IPS-20b (cell line): ENCODE results near the gene CCR9.

Source experiments
- H3K27ac ChIP-seq: one replicate; pipeline ENCODE4 v1.5.1; 2013; ENCODE audit warnings: low read length
- H3K27me3 ChIP-seq: 2 replicates; pipeline ENCODE4 v1.6.1; 2013; ENCODE audit warnings: mild to moderate bottlenecking, low read length, inconsistent platforms; ENCODE audit not compliant: insufficient read depth
- H3K36me3 ChIP-seq: 2 replicates; pipeline ENCODE4 v1.6.1; 2013; ENCODE audit warnings: low read depth, mild to moderate bottlenecking, inconsistent platforms, low read length, moderate library complexity; ENCODE audit not compliant: insufficient read depth
- H3K4me1 ChIP-seq: 2 replicates; pipeline ENCODE4 v1.6.1; 2013; ENCODE audit warnings: mild to moderate bottlenecking, control low read depth, inconsistent platforms, low read length, moderate library complexity; ENCODE audit not compliant: insufficient read depth
- H3K4me3 ChIP-seq: 2 replicates; pipeline ENCODE4 v1.5.1; 2013; ENCODE audit warnings: mild to moderate bottlenecking, low read length, inconsistent platforms
- H3K9ac ChIP-seq: 2 replicates; pipeline ENCODE4 v1.6.1; 2013; ENCODE audit warnings: low read depth, mild to moderate bottlenecking, inconsistent platforms, low read length, moderate library complexity
- H3K9me3 ChIP-seq: 2 replicates; pipeline ENCODE4 v1.6.1; 2013; ENCODE audit warnings: mild to moderate bottlenecking, low read depth, low read length, inconsistent platforms; ENCODE audit not compliant: insufficient read depth

Gene CCR9

GRCh38 chr3:45942051-45942825, 55.9 kb downstream of the CCR9 start:
- Histone ChIP-seq H3K27me3 (no peaks in the 10 kb centered on the region), H3K36me3 (peaks cover 21% of the 10 kb centered on the region)

GRCh38 chr3:45943207-45943846, 57.0 kb downstream of the CCR9 start, which contains the start of gene CXCR6:
TSS of gene CXCR6 (plus strand) at chr3:45943464. CDS start at chr3:45946482, 3,018 bp downstream.
- H3K36me3 ChIP-seq, result peaks cover 27% of the 10 kb centered on the region
- no peak within 1 kb of the TSS for H3K9ac ChIP-seq
- H3K4me3 ChIP-seq, result no peak within 1 kb of the TSS
- no peaks in the 10 kb centered on the region for H3K9me3 ChIP-seq
- H3K4me1 ChIP-seq, result peaks cover 7% of the 10 kb centered on the region; the same call in 1 of the 2 replicates
- no peak within 1 kb of the TSS for H3K27ac ChIP-seq
- H3K27me3 ChIP-seq, result no peaks in the 10 kb centered on the region

More at GRCh38 chr3:45942051-45942825, 55.9 kb downstream of the CCR9 start:
- no peak overlapping the region for H3K27ac ChIP-seq
- no peak overlapping the region for H3K4me3 ChIP-seq
- H3K4me1 ChIP-seq, result peaks cover 7% of the 10 kb centered on the region; the same call in 1 of the 2 replicates
- H3K9ac ChIP-seq, result no peak overlapping the region
- H3K9me3 ChIP-seq, result no peaks in the 10 kb centered on the region

DNA sequence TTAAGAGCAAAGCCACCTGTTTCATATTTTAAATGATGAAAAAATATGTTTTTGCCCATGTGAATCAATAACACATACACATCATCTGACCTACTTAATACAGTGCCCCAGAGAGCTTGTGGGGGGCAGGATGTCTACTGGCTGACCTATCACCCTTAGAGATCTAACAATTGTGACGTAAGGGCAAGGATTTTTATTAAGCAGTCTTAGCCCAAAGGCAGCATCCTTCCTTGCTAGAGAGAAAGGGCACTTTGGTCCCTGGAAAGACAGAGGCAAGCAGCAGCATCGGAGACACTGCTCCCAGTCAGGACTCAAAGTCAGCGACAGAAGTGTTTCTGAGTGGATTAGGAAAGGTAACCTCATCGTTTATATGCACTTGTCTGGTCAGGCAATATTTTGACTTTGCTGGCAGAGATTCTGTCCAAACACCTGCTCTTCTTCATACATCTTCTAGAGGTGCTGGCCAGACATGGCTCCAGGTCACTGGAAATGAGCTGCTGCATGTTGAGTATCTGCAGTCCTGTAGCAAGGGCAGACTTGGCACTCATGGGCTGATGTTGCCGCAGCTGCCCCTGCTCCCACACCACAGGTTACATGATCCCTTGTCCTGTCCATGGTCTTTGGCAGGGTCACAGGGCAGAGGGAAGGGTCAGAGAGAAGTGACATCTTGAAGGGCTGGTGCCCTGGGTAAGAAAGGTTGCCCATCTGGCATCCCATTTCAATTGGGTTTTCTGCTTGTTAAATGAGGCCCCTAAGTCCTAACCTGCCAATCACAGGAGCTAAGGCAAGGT, 58.7 kb downstream of the CCR9 start:
- Histone ChIP-seq H3K4me3 (no peak overlapping the region), H3K27ac (no peak overlapping the region), H3K27me3 (no peaks in the 10 kb centered on the region), H3K4me1 (peaks cover 3% of the 10 kb centered on the region; the same call in 1 of the 2 replicates), H3K9ac (no peak overlapping the region), H3K9me3 (no peaks in the 10 kb centered on the region), H3K36me3 (peaks cover 44% of the 10 kb centered on the region)

- Histone ChIP-seq H3K27ac (no peak overlapping the region), H3K9me3 (no peaks in the 10 kb centered on the region), H3K27me3 (no peaks in the 10 kb centered on the region), H3K9ac (no peak overlapping the region), H3K4me1 (no peaks in the 10 kb centered on the region), H3K4me3 (no peak overlapping the region), H3K36me3 (peaks cover 57% of the 10 kb centered on the region)
Observed at GRCh38 chr3:45946307-45946706, 60.0 kb downstream of the CCR9 start.

- H3K36me3 ChIP-seq, result peaks cover 62% of the 10 kb centered on the region
- no peaks in the 10 kb centered on the region for H3K27me3 ChIP-seq
- H3K9me3 ChIP-seq, result no peaks in the 10 kb centered on the region
- H3K4me1 ChIP-seq, result no peaks in the 10 kb centered on the region
- no peak overlapping the region for H3K27ac ChIP-seq
- no peak overlapping the region for H3K9ac ChIP-seq
- no peak overlapping the region for H3K4me3 ChIP-seq
Observed at GRCh38 chr3:45946875-45947274, 60.5 kb downstream of the CCR9 start.

DNA sequence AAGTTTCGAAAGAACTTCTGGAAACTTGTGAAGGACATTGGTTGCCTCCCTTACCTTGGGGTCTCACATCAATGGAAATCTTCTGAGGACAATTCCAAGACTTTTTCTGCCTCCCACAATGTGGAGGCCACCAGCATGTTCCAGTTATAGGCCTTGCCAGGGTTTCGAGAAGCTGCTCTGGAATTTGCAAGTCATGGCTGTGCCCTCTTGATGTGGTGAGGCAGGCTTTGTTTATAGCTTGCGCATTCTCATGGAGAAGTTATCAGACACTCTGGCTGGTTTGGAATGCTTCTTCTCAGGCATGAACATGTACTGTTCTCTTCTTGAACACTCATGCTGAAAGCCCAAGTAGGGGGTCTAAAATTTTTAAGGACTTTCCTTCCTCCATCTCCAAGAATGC, 61.0 kb downstream of the CCR9 start:
- Histone ChIP-seq H3K9me3 (no peaks in the 10 kb centered on the region), H3K9ac (no peak overlapping the region), H3K27ac (no peak overlapping the region), H3K4me3 (no peak overlapping the region), H3K4me1 (no peaks in the 10 kb centered on the region), H3K36me3 (peaks cover 67% of the 10 kb centered on the region), H3K27me3 (no peaks in the 10 kb centered on the region)

DNA sequence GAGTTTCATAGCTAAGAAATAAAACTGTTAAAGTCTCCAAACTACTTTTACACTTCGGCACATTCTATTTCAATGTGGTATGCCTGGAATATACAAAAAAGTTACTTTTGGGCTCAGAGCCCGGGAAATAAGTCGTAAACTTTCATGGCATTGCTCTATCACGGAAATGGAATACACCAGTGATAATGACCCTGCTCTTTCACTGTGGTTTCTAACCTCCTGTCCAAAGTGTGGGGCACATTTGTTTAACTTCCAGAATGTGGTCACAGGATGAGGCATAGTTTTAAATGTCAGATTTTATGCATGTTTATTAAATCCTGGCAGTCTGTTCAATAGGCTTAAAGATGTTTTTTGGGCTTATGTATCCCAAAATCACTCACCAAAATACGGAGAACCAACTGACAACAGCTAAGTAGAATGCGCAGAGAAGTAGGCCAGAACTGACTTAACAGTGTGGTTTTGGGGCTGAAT, 62.0 kb downstream of the CCR9 start:
- no peak overlapping the region for H3K4me3 ChIP-seq
- no peaks in the 10 kb centered on the region for H3K4me1 ChIP-seq
- H3K27me3 ChIP-seq, result no peaks in the 10 kb centered on the region
- H3K9me3 ChIP-seq, result no peaks in the 10 kb centered on the region
- no peak overlapping the region for H3K27ac ChIP-seq
- H3K36me3 ChIP-seq, result peaks cover 77% of the 10 kb centered on the region
- H3K9ac ChIP-seq, result no peak overlapping the region

GRCh38 chr3:45948881-45949280, 62.5 kb downstream of the CCR9 start:
- H3K36me3 ChIP-seq, result peaks cover 82% of the 10 kb centered on the region
- no peaks in the 10 kb centered on the region for H3K4me1 ChIP-seq
- no peak overlapping the region for H3K27ac ChIP-seq

GRCh38 chr3:45949432-45949831, 63.1 kb downstream of the CCR9 start:
- H3K4me1 ChIP-seq, result no peaks in the 10 kb centered on the region
- no peak overlapping the region for H3K9ac ChIP-seq
- peaks cover 88% of the 10 kb centered on the region for H3K36me3 ChIP-seq
- H3K27ac ChIP-seq, result no peak overlapping the region
- H3K9me3 ChIP-seq, result no peaks in the 10 kb centered on the region
- H3K27me3 ChIP-seq, result no peaks in the 10 kb centered on the region
- no peak overlapping the region for H3K4me3 ChIP-seq

More at GRCh38 chr3:45948881-45949280, 62.5 kb downstream of the CCR9 start:
- H3K9me3 ChIP-seq, result no peaks in the 10 kb centered on the region
- H3K4me3 ChIP-seq, result no peak overlapping the region
- H3K27me3 ChIP-seq, result no peaks in the 10 kb centered on the region
- H3K9ac ChIP-seq, result no peak overlapping the region

DNA sequence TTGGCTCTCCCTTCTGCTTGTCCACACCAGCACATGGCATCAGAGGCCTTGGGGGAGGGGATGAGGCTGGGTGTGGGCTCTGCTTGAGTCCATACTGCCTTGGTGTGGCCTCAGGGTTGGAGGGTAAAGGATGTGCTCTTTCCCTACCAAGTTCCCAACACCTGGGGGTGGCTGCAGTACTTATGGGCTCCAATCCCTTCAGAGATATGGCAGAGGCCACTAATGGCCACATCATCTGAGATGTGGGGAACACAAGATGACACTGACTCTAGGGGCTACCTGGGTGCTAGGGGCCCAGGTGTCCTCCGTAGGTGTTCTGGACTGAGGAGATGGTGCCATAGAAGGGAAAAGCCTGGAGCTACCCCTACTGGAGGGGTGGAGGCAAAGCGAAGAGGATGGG, 63.8 kb downstream of the CCR9 start:
- Histone ChIP-seq H3K27ac (no peak overlapping the region), H3K4me3 (no peak overlapping the region), H3K9me3 (no peaks in the 10 kb centered on the region), H3K4me1 (no peaks in the 10 kb centered on the region), H3K36me3 (peaks cover 95% of the 10 kb centered on the region), H3K27me3 (no peaks in the 10 kb centered on the region), H3K9ac (no peak overlapping the region)

DNA sequence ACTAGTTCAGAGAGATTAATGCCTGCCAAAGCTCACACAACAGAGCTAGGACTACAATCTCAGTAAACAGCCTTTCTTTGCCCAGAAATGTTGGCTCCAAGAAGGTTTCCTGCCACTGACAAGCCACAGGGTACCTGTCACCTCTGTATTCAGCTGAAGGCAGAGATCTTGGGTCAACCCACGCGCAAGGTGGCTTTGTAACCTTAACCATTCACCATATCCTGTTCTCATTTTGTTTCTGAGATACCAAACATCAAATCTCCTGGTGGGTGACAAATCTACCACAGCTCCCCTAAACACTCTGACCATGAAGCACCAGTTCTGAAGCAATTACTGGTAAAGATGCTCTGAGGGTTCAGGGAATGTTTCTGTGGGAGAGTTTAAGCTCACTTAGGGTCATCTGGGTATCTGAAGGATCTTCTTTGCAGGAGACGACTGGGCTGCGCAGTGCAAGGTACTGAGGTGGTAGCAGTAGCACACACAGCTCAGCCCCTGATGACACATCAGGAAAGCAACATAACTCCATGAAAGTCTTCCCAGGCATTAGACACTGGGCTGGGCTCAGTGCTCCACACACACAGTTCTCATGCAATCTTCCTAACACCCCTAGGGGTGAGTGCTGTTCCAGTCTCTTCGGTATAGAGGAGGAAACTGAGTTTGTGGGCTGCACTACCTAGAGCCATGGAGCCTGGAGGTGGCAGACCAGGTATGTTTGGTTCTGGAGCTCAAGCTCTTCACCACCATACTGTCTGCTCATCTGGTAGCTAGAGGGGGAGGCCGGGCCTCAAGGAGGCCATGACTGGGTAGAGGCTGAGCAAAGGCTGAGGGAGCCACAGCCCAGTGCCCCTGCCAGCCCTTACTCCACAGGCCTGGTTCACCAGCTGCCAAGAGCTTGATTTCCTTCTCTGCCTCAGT, 64.6 kb downstream of the CCR9 start:
- H3K27ac ChIP-seq, result no peak overlapping the region
- H3K4me3 ChIP-seq, result no peak overlapping the region
- no peaks in the 10 kb centered on the region for H3K4me1 ChIP-seq
- no peaks in the 10 kb centered on the region for H3K9me3 ChIP-seq
- peaks cover 98% of the 10 kb centered on the region for H3K36me3 ChIP-seq
- no peaks in the 10 kb centered on the region for H3K27me3 ChIP-seq
- H3K9ac ChIP-seq, result no peak overlapping the region
